ENCODE results near the gene PTH.

The PTH gene

GRCh38 chr11:13448876-13449275 lies 46.9 kb downstream of the PTH start:
- no peak for DNase-seq

- DNase-seq: no peak
These were observed 49.4 kb downstream of the PTH start for GRCh38 chr11:13446444-13446843.

GRCh38 chr11:13445588-13445987 lies 50.2 kb downstream of the PTH start:
- DNase-seq: no peak

Data from activated CD4-positive, alpha-beta T cell treated with anti-CD3 and anti-CD28 coated beads for 1 hour (primary cell).